Measurements from ENCODE around the gene NPTN.

DNA sequence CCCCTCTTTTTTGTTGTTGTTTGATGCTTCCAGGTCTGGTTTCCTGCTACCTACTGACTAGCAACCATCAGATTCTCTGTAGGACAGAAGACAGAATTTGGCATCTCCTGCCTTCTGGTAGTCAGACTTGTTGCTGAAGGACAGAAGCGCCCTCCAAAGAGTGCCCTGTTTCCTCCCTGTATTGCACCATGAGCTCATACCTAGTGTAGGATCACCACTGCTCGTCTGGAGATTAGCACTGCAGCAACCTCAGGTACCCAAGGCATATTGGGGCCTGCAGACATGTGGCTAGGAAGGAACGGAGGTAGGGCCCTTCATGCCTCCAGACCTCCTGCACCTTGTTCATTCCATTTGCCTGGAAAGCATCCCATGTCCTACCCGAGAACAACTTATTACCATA is 78.1 kb downstream of the NPTN start:
- TF ChIP-seq, protein P1, sequence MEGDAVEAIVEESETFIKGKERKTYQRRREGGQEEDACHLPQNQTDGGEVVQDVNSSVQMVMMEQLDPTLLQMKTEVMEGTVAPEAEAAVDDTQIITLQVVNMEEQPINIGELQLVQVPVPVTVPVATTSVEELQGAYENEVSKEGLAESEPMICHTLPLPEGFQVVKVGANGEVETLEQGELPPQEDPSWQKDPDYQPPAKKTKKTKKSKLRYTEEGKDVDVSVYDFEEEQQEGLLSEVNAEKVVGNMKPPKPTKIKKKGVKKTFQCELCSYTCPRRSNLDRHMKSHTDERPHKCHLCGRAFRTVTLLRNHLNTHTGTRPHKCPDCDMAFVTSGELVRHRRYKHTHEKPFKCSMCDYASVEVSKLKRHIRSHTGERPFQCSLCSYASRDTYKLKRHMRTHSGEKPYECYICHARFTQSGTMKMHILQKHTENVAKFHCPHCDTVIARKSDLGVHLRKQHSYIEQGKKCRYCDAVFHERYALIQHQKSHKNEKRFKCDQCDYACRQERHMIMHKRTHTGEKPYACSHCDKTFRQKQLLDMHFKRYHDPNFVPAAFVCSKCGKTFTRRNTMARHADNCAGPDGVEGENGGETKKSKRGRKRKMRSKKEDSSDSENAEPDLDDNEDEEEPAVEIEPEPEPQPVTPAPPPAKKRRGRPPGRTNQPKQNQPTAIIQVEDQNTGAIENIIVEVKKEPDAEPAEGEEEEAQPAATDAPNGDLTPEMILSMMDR (IDR thresholded peaks at IDR 0.05), result no peak
- TF ChIP-seq POLR2A (IDR thresholded peaks at IDR 0.05), result no peak
